ENCODE data around the gene C2CD2.

DNA sequence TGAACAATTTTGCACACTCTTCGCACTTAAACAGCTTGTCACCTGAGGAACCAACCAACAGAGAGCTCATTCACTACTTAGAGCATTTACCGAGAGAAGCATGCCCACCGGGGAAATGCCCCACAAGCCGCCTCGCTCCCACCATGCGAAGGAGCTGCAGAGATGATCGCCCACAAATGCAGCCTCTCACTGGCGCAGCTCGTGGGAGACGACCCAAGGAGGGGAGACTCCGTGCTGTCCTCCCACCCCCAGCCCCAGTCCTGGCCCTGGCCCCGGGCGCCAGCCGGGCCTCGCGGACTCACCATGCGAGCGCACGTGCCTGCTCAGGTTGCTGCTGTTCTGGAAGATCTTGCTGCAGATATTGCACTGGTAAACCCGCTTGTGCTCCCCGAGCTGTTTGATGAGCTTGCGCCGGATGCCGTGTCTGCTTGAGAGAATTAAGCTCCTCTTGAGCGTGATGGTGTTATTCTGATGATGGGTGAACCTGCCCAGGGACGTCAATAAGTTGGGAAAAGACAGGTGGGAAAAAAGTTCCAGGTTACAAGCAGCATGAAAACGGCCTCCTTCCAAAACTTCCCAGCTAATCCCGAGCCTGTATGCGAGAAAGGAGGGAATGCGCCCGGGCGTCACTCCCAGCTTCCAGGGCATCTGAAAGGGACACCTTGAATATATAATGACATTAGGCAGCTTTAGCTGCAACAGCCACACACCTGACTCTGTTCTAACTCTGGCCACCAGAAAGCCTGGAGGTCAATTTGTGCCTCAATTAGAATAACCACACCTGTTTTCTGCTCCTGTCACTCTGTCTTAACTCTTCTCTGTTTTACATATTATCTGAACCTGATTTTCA lies 117.4 kb downstream of the C2CD2 start:
- TF ChIP-seq, protein P1, sequence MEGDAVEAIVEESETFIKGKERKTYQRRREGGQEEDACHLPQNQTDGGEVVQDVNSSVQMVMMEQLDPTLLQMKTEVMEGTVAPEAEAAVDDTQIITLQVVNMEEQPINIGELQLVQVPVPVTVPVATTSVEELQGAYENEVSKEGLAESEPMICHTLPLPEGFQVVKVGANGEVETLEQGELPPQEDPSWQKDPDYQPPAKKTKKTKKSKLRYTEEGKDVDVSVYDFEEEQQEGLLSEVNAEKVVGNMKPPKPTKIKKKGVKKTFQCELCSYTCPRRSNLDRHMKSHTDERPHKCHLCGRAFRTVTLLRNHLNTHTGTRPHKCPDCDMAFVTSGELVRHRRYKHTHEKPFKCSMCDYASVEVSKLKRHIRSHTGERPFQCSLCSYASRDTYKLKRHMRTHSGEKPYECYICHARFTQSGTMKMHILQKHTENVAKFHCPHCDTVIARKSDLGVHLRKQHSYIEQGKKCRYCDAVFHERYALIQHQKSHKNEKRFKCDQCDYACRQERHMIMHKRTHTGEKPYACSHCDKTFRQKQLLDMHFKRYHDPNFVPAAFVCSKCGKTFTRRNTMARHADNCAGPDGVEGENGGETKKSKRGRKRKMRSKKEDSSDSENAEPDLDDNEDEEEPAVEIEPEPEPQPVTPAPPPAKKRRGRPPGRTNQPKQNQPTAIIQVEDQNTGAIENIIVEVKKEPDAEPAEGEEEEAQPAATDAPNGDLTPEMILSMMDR (IDR thresholded peaks at IDR 0.05; ENCODE audit: extremely low read depth in 1 of 2, insufficient read depth in 1 of 2, low read depth in 1 of 2, low read length in 2 of 2), result no peak
- no peak for TF ChIP-seq JUN (IDR thresholded peaks at IDR 0.05; ENCODE audit: borderline replicate concordance, insufficient read depth, insufficient read length, low read depth)
- TF ChIP-seq POLR2A (IDR thresholded peaks at IDR 0.05; ENCODE audit: low read depth, low read length), result no peak

Data from endothelial cell of umbilical vein (primary cell).